HEK293T (cell line): ENCODE data around the gene YIF1A.
"Not testable (repeated sequence)": the region's sequence is repeated elsewhere in the genome, so short reads cannot be mapped to it uniquely, and the experiment has no call there.

Experiments used
- CTCF ChIA-PET: fragments of 350-600 bp; formaldehyde crosslinking; extraction: SDS; loops from one replicate; lab custom pipeline; 2021; ENCODE audit warnings: antibody characterized with exemption, inconsistent platforms; lab: Yijun Ruan, JAX
- POLR2A ChIA-PET: fragments of 350-600 bp; formaldehyde crosslinking; extraction: SDS; loops from one replicate; lab custom pipeline; 2020; ENCODE audit warnings: antibody characterized with exemption, inconsistent platforms; lab: Yijun Ruan, JAX
- DNase-seq: peaks from one replicate; pipeline ENCODE4 v3.0.0; 2012; ENCODE audit warnings: mixed read lengths; ENCODE audit errors: extremely low spot score
- ARNT ChIP-seq: fragments of 450-650 bp; IDR thresholded peaks from 2 replicates; pipeline ENCODE4 v1.6.1; 2017; ENCODE audit warnings: mild to moderate bottlenecking
- BHLHE40 ChIP-seq: fragments of 450-650 bp; IDR thresholded peaks from 2 replicates; pipeline ENCODE4 v1.6.1; 2016; ENCODE audit warnings: mild to moderate bottlenecking, moderate library complexity, borderline replicate concordance
- CTBP1 ChIP-seq: fragments of 450-650 bp; IDR thresholded peaks from 2 replicates; pipeline ENCODE4 v1.6.1; 2016; ENCODE audit warnings: borderline replicate concordance
- ELF4 ChIP-seq: fragments of 450-650 bp; IDR thresholded peaks from 2 replicates; pipeline ENCODE4 v1.6.1; 2017; ENCODE audit warnings: antibody characterized with exemption
- FOXA1 ChIP-seq: fragments of 450-650 bp; IDR thresholded peaks from 2 replicates; pipeline ENCODE4 v1.6.1; 2016; ENCODE audit warnings: mild to moderate bottlenecking
- FOXK2 ChIP-seq: fragments of 450-650 bp; IDR thresholded peaks from 2 replicates; pipeline ENCODE4 v1.6.1; 2016; ENCODE audit warnings: mild to moderate bottlenecking
- FOXM1 ChIP-seq: fragments of 450-650 bp; IDR thresholded peaks from 2 replicates; pipeline ENCODE4 v1.6.1; 2017; ENCODE audit warnings: mild to moderate bottlenecking, borderline replicate concordance
- HDGF ChIP-seq: fragments of 450-650 bp; IDR thresholded peaks from 2 replicates; pipeline ENCODE4 v1.6.1; 2017; ENCODE audit warnings: antibody characterized with exemption, borderline replicate concordance
- L3MBTL2 ChIP-seq: fragments of 450-650 bp; conservative IDR thresholded peaks from 2 replicates; pipeline ENCODE4 v1.6.1; 2016; ENCODE audit warnings: mild to moderate bottlenecking
- LEF1 ChIP-seq: fragments of 450-650 bp; IDR thresholded peaks from 2 replicates; pipeline ENCODE4 v1.6.1; 2017; ENCODE audit warnings: mild to moderate bottlenecking, borderline replicate concordance
- NFRKB ChIP-seq: fragments of 450-650 bp; IDR thresholded peaks from 2 replicates; pipeline ENCODE4 v1.6.1; 2016; ENCODE audit warnings: mild to moderate bottlenecking, moderate library complexity
- SP1 ChIP-seq: fragments of 450-650 bp; IDR thresholded peaks from 2 replicates; pipeline ENCODE4 v1.6.1; 2017
- SUZ12 ChIP-seq: fragments of 450-650 bp; IDR thresholded peaks from 2 replicates; pipeline ENCODE4 v1.6.1; 2016; ENCODE audit warnings: mild to moderate bottlenecking
- TARDBP ChIP-seq: fragments of 450-650 bp; IDR thresholded peaks from 2 replicates; pipeline ENCODE4 v1.6.1; 2016
- TF ChIP-seq, protein P1 (sequence below): fragments of 450-650 bp; IDR thresholded peaks from 2 replicates; pipeline ENCODE4 v1.6.1; 2016

Gene YIF1A

GRCh38 chr11:66322732-66323427 lies 33.9 kb upstream of the YIF1A start:
- TF ChIP-seq ELF4, result no peak
- TF ChIP-seq NFRKB, result no peak
- no peak for TF ChIP-seq HDGF
- TF ChIP-seq TARDBP, result no peak
- TF ChIP-seq SP1, result no peak
- no peak for TF ChIP-seq FOXA1
- TF ChIP-seq CTBP1, result no peak
- TF ChIP-seq FOXM1, result no peak
- TF ChIP-seq LEF1, result no peak
- TF ChIP-seq SUZ12, result no peak
- TF ChIP-seq BHLHE40, result no peak
- no peak for TF ChIP-seq ARNT
- no peak for TF ChIP-seq FOXK2
- TF ChIP-seq L3MBTL2, result no peak
- POLR2A ChIA-PET, result interaction anchor here (1.5 kb wide), 1 partner anchor 10 kb away, joined by 5 read pairs; no protein-coding TSS in a partner anchor
- CTCF ChIA-PET, result interaction anchor here (1.7 kb wide), 1 partner anchor 11 kb away, joined by 18 read pairs; no protein-coding TSS in a partner anchor
- no peak for DNase-seq

DNA sequence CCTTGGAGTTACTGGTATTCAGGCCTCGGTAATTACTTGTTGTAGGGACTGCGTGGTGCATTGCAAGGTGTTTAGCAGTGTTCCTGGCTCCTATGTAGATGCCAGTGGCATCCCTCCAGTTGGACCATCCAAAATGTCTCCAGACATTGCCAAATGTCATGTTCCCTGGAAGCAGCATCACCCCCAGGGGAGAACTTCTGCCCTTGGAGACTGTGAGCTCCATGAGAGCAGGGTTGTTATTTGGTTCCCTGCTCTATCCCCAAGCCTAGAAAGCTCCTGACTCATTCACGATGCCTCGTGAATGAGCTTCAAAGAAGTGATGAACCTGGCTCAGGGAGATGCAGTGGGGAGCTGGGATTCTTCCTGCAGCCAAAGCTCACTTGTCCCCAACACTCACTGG lies 32.7 kb upstream of the YIF1A start:
- ChIA-PET CTCF (interaction anchor here (0.7 to 1.7 kb wide), 3 partner anchors 10 to 34 kb away, joined by 3 to 18 read pairs (median 4); no protein-coding TSS in a partner anchor), POLR2A (interaction anchor here (1.1 to 1.5 kb wide), 2 partner anchors 9 to 33 kb away, joined by 4 to 5 read pairs; partner anchors contain the start of gene YIF1A)
- no peak for DNase-seq
- TF ChIP-seq CTBP1, result no peak
- TF ChIP-seq BHLHE40, result no peak
- TF ChIP-seq HDGF, result no peak
- no peak for TF ChIP-seq FOXA1

DNA sequence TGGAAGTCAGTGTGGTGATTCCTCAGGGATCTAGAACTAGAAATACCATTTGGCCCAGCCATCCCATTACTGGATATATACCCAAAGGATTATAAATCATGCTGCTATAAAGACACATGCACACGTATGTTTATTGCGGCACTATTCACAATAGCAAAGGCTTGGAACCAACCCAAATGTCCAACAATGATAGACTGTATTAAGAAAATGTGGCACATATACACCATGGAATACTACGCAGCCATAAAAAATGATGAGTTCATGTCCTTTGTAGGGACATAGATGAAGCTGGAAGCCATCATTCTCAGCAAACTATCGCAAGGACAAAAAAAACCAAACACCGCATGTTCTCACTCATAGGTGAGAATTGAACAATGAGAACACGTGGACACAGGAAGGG lies 31.8 kb upstream of the YIF1A start:
- CTCF ChIA-PET, DNase-seq, POLR2A ChIA-PET: not testable (repeated sequence)

GRCh38 chr11:66320289-66320688 lies 31.3 kb upstream of the YIF1A start:
- CTCF ChIA-PET, DNase-seq, POLR2A ChIA-PET: not testable (repeated sequence)

DNA sequence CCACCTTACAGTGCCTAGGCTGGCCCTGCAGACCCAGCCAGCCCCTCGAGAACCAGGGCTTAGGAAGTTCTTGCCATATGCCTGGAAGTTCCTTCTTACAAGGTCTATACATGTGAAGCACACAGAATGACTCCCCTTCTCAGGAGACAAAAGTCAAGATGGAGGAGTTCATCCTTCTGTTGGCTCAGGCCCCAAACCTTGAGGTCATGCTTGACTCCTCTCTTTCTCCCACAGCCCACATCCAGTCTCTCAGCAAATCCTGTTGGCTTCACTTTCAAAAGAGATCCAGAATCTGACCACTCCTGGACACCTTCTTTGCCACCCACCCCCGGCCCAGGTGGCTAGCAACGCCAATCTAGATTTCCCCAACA lies 29.6 kb upstream of the YIF1A start:
- TF ChIP-seq, protein P1, sequence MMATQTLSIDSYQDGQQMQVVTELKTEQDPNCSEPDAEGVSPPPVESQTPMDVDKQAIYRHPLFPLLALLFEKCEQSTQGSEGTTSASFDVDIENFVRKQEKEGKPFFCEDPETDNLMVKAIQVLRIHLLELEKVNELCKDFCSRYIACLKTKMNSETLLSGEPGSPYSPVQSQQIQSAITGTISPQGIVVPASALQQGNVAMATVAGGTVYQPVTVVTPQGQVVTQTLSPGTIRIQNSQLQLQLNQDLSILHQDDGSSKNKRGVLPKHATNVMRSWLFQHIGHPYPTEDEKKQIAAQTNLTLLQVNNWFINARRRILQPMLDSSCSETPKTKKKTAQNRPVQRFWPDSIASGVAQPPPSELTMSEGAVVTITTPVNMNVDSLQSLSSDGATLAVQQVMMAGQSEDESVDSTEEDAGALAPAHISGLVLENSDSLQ, result no peak
- TF ChIP-seq CTBP1 (no peak), FOXM1 (no peak), NFRKB (no peak), TARDBP (no peak)
- DNase-seq, result no peak
- ChIA-PET CTCF (no interaction called here), POLR2A (interaction anchor here (1.1 kb wide), 1 partner anchor 13 kb away, joined by 3 read pairs; no protein-coding TSS in a partner anchor)

- TF ChIP-seq ARNT (no peak), ELF4 (no peak)
- CTCF ChIA-PET, result no interaction called here
- no peak for DNase-seq
- POLR2A ChIA-PET, result interaction anchor here (0.9 to 1.1 kb wide), 2 partner anchors 12 to 29 kb away, joined by 3 to 4 read pairs; partner anchors contain the start of gene YIF1A
Observed at GRCh38 chr11:66317723-66318599, 29.0 kb upstream of the YIF1A start.

GRCh38 chr11:66317322-66317722 lies 28.4 kb upstream of the YIF1A start:
- POLR2A ChIA-PET, result interaction anchor here (0.9 kb wide), 1 partner anchor 28 kb away, joined by 4 read pairs; the partner anchor contains the start of gene YIF1A
- DNase-seq, result no peak
- CTCF ChIA-PET, result no interaction called here
- TF ChIP-seq FOXM1, result no peak
- no peak for TF ChIP-seq FOXK2
- TF ChIP-seq ARNT, result no peak
- TF ChIP-seq BHLHE40, result no peak
- no peak for TF ChIP-seq TARDBP
- TF ChIP-seq, protein P1, result no peak
